H1 (cell line): ENCODE results near the gene FDXACB1. TPM values are rescaled to one million over a fixed set of nuclear protein-coding genes. Genes with fewer than 3 reads are reported as not detected.

Source experiments
- CTCF ChIA-PET: fragments of 300-600 bp; sonication (Branson Sonifier 250); formaldehyde crosslinking; loops from one replicate; lab custom pipeline; 2021; ENCODE audit not compliant: partially characterized antibody; lab: Charles Lee
- POLR2A ChIA-PET: fragments of 300-600 bp; sonication (Branson Sonifier 250); formaldehyde crosslinking; loops from one replicate; lab custom pipeline; 2021; ENCODE audit warnings: inconsistent platforms; ENCODE audit not compliant: partially characterized antibody; lab: Charles Lee
- DNase-seq, 2 experiments: peaks; one replicate each; pipeline versions ENCODE4 v3.0.0 to v3.0.0-alpha.2; 2010 to 2022; ENCODE audit warnings: low spot score in 2 of 2, low read depth in 1 of 2, mixed read lengths in 1 of 2
- FAIRE-seq: peaks from 2 replicates; lab custom pipeline; 2011; peaks lifted over from hg19 to GRCh38; lab: Jason Lieb, UNC
- H2AFZ ChIP-seq: 2 replicates; pipeline ENCODE4 v1.8.1; 2012; ENCODE audit warnings: low read length, inconsistent platforms
- H2AK5ac ChIP-seq: 2 replicates; pipeline ENCODE4 v1.6.1; 2013; ENCODE audit warnings: low read depth, low read length
- H2BK120ac ChIP-seq: replicated peaks from 2 replicates; pipeline ENCODE3; 2013; ENCODE audit warnings: low read depth, low read length, inconsistent platforms
- H2BK12ac ChIP-seq: 2 replicates; pipeline ENCODE4 v1.6.1; 2013; ENCODE audit warnings: low read depth, low read length
- H2BK15ac ChIP-seq: 2 replicates; pipeline ENCODE4 v1.6.1; 2013; ENCODE audit warnings: low read length
- H2BK20ac ChIP-seq: 2 replicates; pipeline ENCODE4 v1.6.1; 2013; ENCODE audit warnings: low read length
- H2BK5ac ChIP-seq: 2 replicates; pipeline ENCODE4 v1.6.1; 2013; ENCODE audit warnings: low read depth, low read length
- H3K14ac ChIP-seq: 2 replicates; pipeline ENCODE4 v1.6.1; 2013; ENCODE audit warnings: inconsistent platforms; ENCODE audit not compliant: insufficient read length
- H3K18ac ChIP-seq: 2 replicates; pipeline ENCODE4 v1.6.1; 2013; ENCODE audit warnings: low read length; ENCODE audit errors: extremely low read depth
- H3K23ac ChIP-seq: 2 replicates; pipeline ENCODE4 v1.6.1; 2013; ENCODE audit warnings: inconsistent platforms; ENCODE audit not compliant: insufficient read length
- H3K23me2 ChIP-seq: 2 replicates; pipeline ENCODE4 v1.6.1; 2013; ENCODE audit warnings: low read depth, low read length
- H3K27ac ChIP-seq: 2 replicates; pipeline ENCODE4 v1.6.1; 2011; ENCODE audit warnings: low read depth, low read length, inconsistent platforms
- H3K27me3 ChIP-seq, 4 experiments: replicated peaks in 1 of 4; 1 replicate in 1 of 4; 2 replicates in 3 of 4; pipeline versions ENCODE4 v1.6.1 to v1.8.1; 2011 to 2013; ENCODE audit warnings: low read length in 3 of 4, mild to moderate bottlenecking in 3 of 4, inconsistent platforms in 2 of 4, mixed read lengths in 2 of 4, moderate library complexity in 1 of 4; ENCODE audit not compliant: control insufficient read depth in 3 of 4, insufficient read depth in 3 of 4; ENCODE audit errors: extremely low read depth in 1 of 4
- H3K36me3 ChIP-seq, 4 experiments: 2 replicates each; pipeline versions ENCODE4 v1.6.1 to v1.8.1; 2011 to 2013; ENCODE audit warnings: mild to moderate bottlenecking in 4 of 4, low read length in 3 of 4, moderate library complexity in 2 of 4, control low read depth in 1 of 4, inconsistent platforms in 1 of 4; ENCODE audit not compliant: insufficient read depth in 4 of 4, control insufficient read depth in 2 of 4
- H3K4ac ChIP-seq: replicated peaks from 2 replicates; pipeline ENCODE3; 2013; ENCODE audit warnings: low read length, low read depth, mixed read lengths, inconsistent platforms; ENCODE audit not compliant: insufficient read length
- H3K4me1 ChIP-seq, 4 experiments: replicated peaks in 1 of 4; 1 replicate in 1 of 4; 2 replicates in 3 of 4; pipeline versions ENCODE4 v1.6.1 to v1.8.1; 2011 to 2013; ENCODE audit warnings: low read length in 3 of 4, inconsistent platforms in 2 of 4, mixed read lengths in 1 of 4; ENCODE audit not compliant: insufficient read depth in 4 of 4, control insufficient read depth in 3 of 4
- H3K4me2 ChIP-seq, 2 experiments: 2 replicates each; pipeline versions ENCODE4 v1.6.1 to v1.8.1; 2011 to 2013; ENCODE audit warnings: low read depth in 2 of 2, low read length in 2 of 2, control low read depth in 1 of 2, inconsistent platforms in 1 of 2, mild to moderate bottlenecking in 1 of 2; ENCODE audit not compliant: insufficient read depth in 1 of 2
- H3K4me3 ChIP-seq, 4 experiments: fragments of 200-600, 300-600 bp in 1 of 4; sonication (generic), shearing (Covaris generic), sonication (Bioruptor Twin) in 1 of 4; 2 replicates each; pipeline versions ENCODE4 v1.5.1 to v1.8.1; 2011 to 2016; ENCODE audit warnings: low read length in 4 of 4, low read depth in 3 of 4, control low read depth in 2 of 4, inconsistent platforms in 2 of 4, mild to moderate bottlenecking in 2 of 4, mixed read lengths in 1 of 4, moderate library complexity in 1 of 4; ENCODE audit not compliant: insufficient read depth in 2 of 4; ENCODE audit errors: extremely low read depth in 1 of 4
- H3K56ac ChIP-seq: replicated peaks from 2 replicates; pipeline ENCODE3; 2013; ENCODE audit warnings: low read depth, mild to moderate bottlenecking, mixed read lengths, low read length, inconsistent platforms; ENCODE audit not compliant: insufficient read length
- H3K79me1 ChIP-seq: 2 replicates; pipeline ENCODE4 v1.6.1; 2013; ENCODE audit warnings: low read depth, low read length, control low read depth
- H3K79me2 ChIP-seq, 2 experiments: 2 replicates each; pipeline versions ENCODE4 v1.6.1 to v1.8.1; 2012 to 2013; ENCODE audit warnings: low read length in 2 of 2, mild to moderate bottlenecking in 2 of 2, inconsistent platforms in 1 of 2; ENCODE audit not compliant: insufficient read depth in 2 of 2, control insufficient read depth in 1 of 2
- H3K9ac ChIP-seq, 4 experiments: replicated peaks in 1 of 4; 1 replicate in 1 of 4; 2 replicates in 3 of 4; pipeline versions ENCODE4 v1.6.1 to v1.8.1; 2011 to 2013; ENCODE audit warnings: low read depth in 3 of 4, low read length in 3 of 4, control low read depth in 2 of 4, mild to moderate bottlenecking in 2 of 4, moderate library complexity in 2 of 4, inconsistent platforms in 1 of 4; ENCODE audit errors: extremely low read depth in 1 of 4
- H3K9me3 ChIP-seq, 2 experiments: 2 replicates each; pipeline versions ENCODE4 v1.6.1 to v1.8.1; 2012 to 2013; ENCODE audit warnings: mild to moderate bottlenecking in 2 of 2, moderate library complexity in 2 of 2, control low read depth in 1 of 2, inconsistent platforms in 1 of 2, low read depth in 1 of 2, low read length in 1 of 2, mixed read lengths in 1 of 2; ENCODE audit not compliant: insufficient read depth in 2 of 2
- H4K20me1 ChIP-seq, 2 experiments: replicated peaks in 1 of 2; 2 replicates each; pipeline versions ENCODE3 to v1.8.1; 2011 to 2013; ENCODE audit warnings: inconsistent platforms in 2 of 2, low read length in 2 of 2, mild to moderate bottlenecking in 1 of 2; ENCODE audit not compliant: insufficient read depth in 2 of 2, control insufficient read depth in 1 of 2
- H4K5ac ChIP-seq: 2 replicates; pipeline ENCODE4 v1.6.1; 2013; ENCODE audit warnings: low read length, low read depth, mixed read lengths, inconsistent platforms; ENCODE audit not compliant: insufficient read length
- H4K8ac ChIP-seq: 2 replicates; pipeline ENCODE4 v1.8.0; 2013; ENCODE audit warnings: mild to moderate bottlenecking, moderate library complexity, low read length, inconsistent platforms; ENCODE audit not compliant: insufficient read depth; ENCODE audit errors: extremely low read depth
- H4K91ac ChIP-seq: replicated peaks from 2 replicates; pipeline ENCODE3; 2013; ENCODE audit warnings: low read length, mixed read lengths, inconsistent platforms; ENCODE audit not compliant: insufficient read length
- EGR1 ChIP-seq: IDR thresholded peaks from 2 replicates; pipeline ENCODE4 v1.6.1; 2011; ENCODE audit warnings: low read depth, low read length, borderline replicate concordance
- GTF2F1 ChIP-seq: IDR thresholded peaks from 2 replicates; pipeline ENCODE4 v1.6.1; 2012; ENCODE audit warnings: low read depth, low read length, improper control_type of control experiment, borderline replicate concordance
- HDAC6 ChIP-seq: IDR thresholded peaks from one replicate; pipeline ENCODE4 v1.7.1; 2012; ENCODE audit warnings: low read depth, mild to moderate bottlenecking, inconsistent platforms, low read length, moderate library complexity
- POLR2A ChIP-seq, 2 experiments: IDR thresholded peaks; 1 replicate in 1 of 2; 2 replicates in 1 of 2; pipeline ENCODE4 v1.6.1; 2011; ENCODE audit warnings: low read depth in 2 of 2, low read length in 2 of 2, mild to moderate bottlenecking in 2 of 2; ENCODE audit errors: control extremely low read depth in 1 of 2
- POU5F1 ChIP-seq: IDR thresholded peaks from 2 replicates; pipeline ENCODE4 v1.6.1; 2011; ENCODE audit warnings: low read depth, mild to moderate bottlenecking, low read length, moderate library complexity
- WGBS, 2 experiments: shearing (Covaris generic) in 1 of 2; methylation state at CpG; one replicate each; pipeline versions ENCODE4 v1.1.6 to v1.1.7; 2013 to 2015; ENCODE audit warnings: low lambda C conversion rate in 2 of 2, mixed read lengths in 2 of 2, inconsistent platforms in 1 of 2, low coverage in 1 of 2, missing lambda C conversion rate in 1 of 2; ENCODE audit not compliant: insufficient replicate concordance in 2 of 2, insufficient coverage in 1 of 2, insufficient read length in 1 of 2; ENCODE audit errors: extremely low coverage in 1 of 2, missing lambda C conversion rate in 1 of 2; 5-methylcytosine and 5-hydroxymethylcytosine counted together
- polyA plus RNA-seq, 7 experiments: library from polyadenylated mRNA; depleted of rRNA in 3 of 7; stranded (reverse) in 5 of 7; unstranded in 2 of 7; fragments of >200 nt in 5 of 7; fragments of 200-250 nt in 2 of 7; gene quantifications; 1 replicate in 5 of 7; 2 replicates in 1 of 7; 4 replicates in 1 of 7; pipeline versions ENCODE4 v1.2.1 to v1.2.3, GENCODE V29; 2011 to 2013; ENCODE audit warnings: missing spikeins in 2 of 7, mixed read lengths in 2 of 7
- total RNA-seq: library from RNA; stranded (reverse); fragmentation: NEBNext Ultra II Directional; extraction: Animal tissue kit (Norgen Biotek cat#: 25700); gene quantifications from 2 replicates; pipeline ENCODE4 v1.2.1, GENCODE V29; 2021

Gene FDXACB1
- total and polyA plus RNA-seq, 2 of the 8 experiments (the other 6 are each of a cell fraction or from before 2014, with no cell fraction given): 1.4 to 2.3 TPM

GRCh38 chr11:111920908-111921307 is 41.9 kb upstream of the FDXACB1 start:
- H4K5ac ChIP-seq: no peak overlapping the region
- no peaks in the 10 kb centered on the region for H3K36me3 ChIP-seq
- ChIA-PET CTCF (interaction anchor here (0.6 to 1.1 kb wide), 2 partner anchors 19 to 39 kb away, joined by 3 read pairs; no protein-coding TSS in a partner anchor), POLR2A (interaction anchor here (0.9 kb wide), 1 partner anchor 9 kb away, joined by 3 read pairs; no protein-coding TSS in a partner anchor)
- H2AFZ ChIP-seq: no peak overlapping the region
- no peak overlapping the region for H3K9ac ChIP-seq
- H3K27me3 ChIP-seq: no peaks in the 10 kb centered on the region; a peak in 1 of 7 replicates
- FAIRE-seq (no peak), DNase-seq (no peak)
- H3K18ac ChIP-seq: no peak overlapping the region
- H4K8ac ChIP-seq: no peak overlapping the region
- H3K14ac ChIP-seq: no peak overlapping the region
- H4K91ac ChIP-seq: no peak overlapping the region
- H3K79me1 ChIP-seq: no peaks in the 10 kb centered on the region
- H3K79me2 ChIP-seq: no peaks in the 10 kb centered on the region
- H2BK20ac ChIP-seq: no peak overlapping the region
- 93% methylated on average over 2 of the region's 2 CpGs; no CpG with 5 or more reads in 1 of the 2 experiments for WGBS, 2 experiments
- H2BK12ac ChIP-seq: no peak overlapping the region
- no peaks in the 10 kb centered on the region for H3K23me2 ChIP-seq
- no peak overlapping the region for H2BK15ac ChIP-seq
- H3K9me3 ChIP-seq: no peaks in the 10 kb centered on the region
- no peak overlapping the region for H2AK5ac ChIP-seq
- no peak for TF ChIP-seq POU5F1
- no peak for TF ChIP-seq EGR1
- TF ChIP-seq GTF2F1: no peak
- no peak for TF ChIP-seq POLR2A (IDR thresholded peaks at IDR 0.05; ENCODE audit: control extremely low read depth in 1 of 2, low read depth in 2 of 2, low read length in 2 of 2)
- TF ChIP-seq HDAC6: no peak
- no peak overlapping the region for H3K4ac ChIP-seq
- no peak overlapping the region for H3K4me3 ChIP-seq
- no peak overlapping the region for H3K23ac ChIP-seq
- H4K20me1 ChIP-seq: no peaks in the 10 kb centered on the region
- H3K56ac ChIP-seq: no peak overlapping the region
- no peak overlapping the region for H2BK5ac ChIP-seq
- no peak overlapping the region for H3K4me2 ChIP-seq
- H3K4me1 ChIP-seq: peaks cover 0 to 9% (median 3%) of the 10 kb centered on the region in 4 experiments; a peak in 5 of 7 replicates
- H2BK120ac ChIP-seq: no peak overlapping the region
- no peak overlapping the region for H3K27ac ChIP-seq
